ENCODE results near the gene TRIM77.
"Not testable (repeated sequence)": the region's sequence is repeated elsewhere in the genome, so short reads cannot be mapped to it uniquely, and the experiment has no call there.

The TRIM77 gene

DNA sequence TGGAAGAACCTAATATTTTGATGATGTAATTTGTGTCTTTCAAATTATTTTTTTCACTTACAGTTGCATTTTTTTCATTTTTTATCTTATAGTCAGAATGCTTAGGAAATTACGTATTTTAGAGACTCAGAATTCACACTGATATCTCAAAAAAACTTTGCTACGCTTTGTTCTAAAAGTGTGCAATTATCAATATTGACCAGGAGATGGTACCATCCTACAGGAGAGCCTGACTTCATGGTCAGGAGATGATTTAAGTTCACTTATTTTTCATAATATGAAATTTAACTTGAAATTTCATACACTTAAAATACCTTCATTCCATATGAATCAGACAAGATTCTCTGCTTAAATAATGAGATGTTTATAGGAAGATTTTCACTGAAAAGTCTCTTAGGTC is 34.7 kb upstream of the TRIM77 start:
- H3K4me3 ChIP-seq (ENCODE audit: low read depth, low read length); POLR2A ChIA-PET; H3K36me3 ChIP-seq (ENCODE audit: control insufficient read depth in 2 of 2, insufficient read depth in 1 of 2, low read length in 2 of 2); H3K4me1 ChIP-seq (ENCODE audit: control insufficient read depth, insufficient read depth, low read length); H3K9me3 ChIP-seq (ENCODE audit: control insufficient read depth, insufficient read depth, low read depth, low read length); H3K27ac ChIP-seq (ENCODE audit: extremely low read depth, low read depth, low read length): not testable (repeated sequence)
- CTCF ChIA-PET = interaction anchor here (0.7 kb wide), 1 partner anchor 11 kb away, joined by 3 read pairs; no protein-coding TSS in a partner anchor
- peak; percentile 41 for TF ChIP-seq ZNF654 (tag by site-specific recombination; IDR thresholded peaks at IDR 0.05; ENCODE audit: low read depth)

GRCh38 chr11:89675948-89676347 is 34.2 kb upstream of the TRIM77 start:
- H3K4me3 ChIP-seq (ENCODE audit: low read depth, low read length); POLR2A ChIA-PET; H3K9me3 ChIP-seq (ENCODE audit: control insufficient read depth, insufficient read depth, low read depth, low read length); H3K4me1 ChIP-seq (ENCODE audit: control insufficient read depth, insufficient read depth, low read length); H3K27ac ChIP-seq (ENCODE audit: extremely low read depth, low read depth, low read length); H3K36me3 ChIP-seq (ENCODE audit: control insufficient read depth in 2 of 2, insufficient read depth in 1 of 2, low read length in 2 of 2): not testable (repeated sequence)
- CTCF ChIA-PET = interaction anchor here (0.7 kb wide), 1 partner anchor 10 kb away, joined by 3 read pairs; no protein-coding TSS in a partner anchor

DNA sequence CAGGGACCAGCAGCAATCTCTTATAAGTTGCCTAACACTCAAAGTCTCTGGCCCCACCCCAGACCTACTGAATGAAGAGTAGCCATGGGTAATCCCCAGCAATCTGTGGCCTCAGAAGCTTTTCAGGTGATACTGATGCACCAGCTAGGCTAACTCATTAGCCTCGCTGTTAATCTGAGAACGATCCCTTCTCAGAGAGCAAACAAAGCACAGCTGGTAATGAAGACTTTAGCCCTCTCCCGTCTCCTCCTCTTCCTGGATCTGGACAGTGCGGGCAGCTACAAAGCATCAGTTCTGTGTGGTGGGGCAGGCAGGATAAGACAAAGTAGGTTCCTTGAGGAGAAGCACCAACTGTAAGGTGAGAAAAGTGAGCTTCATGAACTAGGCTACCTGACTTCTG is 3.0 kb upstream of the TRIM77 start:
- H3K27ac ChIP-seq (ENCODE audit: extremely low read depth, low read depth, low read length); H3K9me3 ChIP-seq (ENCODE audit: control insufficient read depth, insufficient read depth, low read depth, low read length); POLR2A ChIA-PET; CTCF ChIA-PET; H3K4me3 ChIP-seq (ENCODE audit: low read depth, low read length); H3K36me3 ChIP-seq (ENCODE audit: control insufficient read depth in 2 of 2, insufficient read depth in 1 of 2, low read length in 2 of 2); H3K4me1 ChIP-seq (ENCODE audit: control insufficient read depth, insufficient read depth, low read length): not testable (repeated sequence)

GRCh38 chr11:89724866-89725498 is 14.9 kb downstream of the TRIM77 start:
- CTCF ChIA-PET; H3K9me3 ChIP-seq (ENCODE audit: control insufficient read depth, insufficient read depth, low read depth, low read length); H3K4me3 ChIP-seq (ENCODE audit: low read depth, low read length); H3K36me3 ChIP-seq (ENCODE audit: control insufficient read depth in 2 of 2, insufficient read depth in 1 of 2, low read length in 2 of 2); H3K4me1 ChIP-seq (ENCODE audit: control insufficient read depth, insufficient read depth, low read length); POLR2A ChIA-PET; H3K27ac ChIP-seq (ENCODE audit: extremely low read depth, low read depth, low read length): not testable (repeated sequence)

- H3K4me1 ChIP-seq (ENCODE audit: control insufficient read depth, insufficient read depth, low read length); H3K27ac ChIP-seq (ENCODE audit: extremely low read depth, low read depth, low read length); CTCF ChIA-PET; POLR2A ChIA-PET; H3K4me3 ChIP-seq (ENCODE audit: low read depth, low read length); H3K9me3 ChIP-seq (ENCODE audit: control insufficient read depth, insufficient read depth, low read depth, low read length); H3K36me3 ChIP-seq (ENCODE audit: control insufficient read depth in 2 of 2, insufficient read depth in 1 of 2, low read length in 2 of 2): not testable (repeated sequence)
Measured at GRCh38 chr11:89730215-89730614, 20.1 kb downstream of the TRIM77 start.

GRCh38 chr11:89736566-89736965 is 26.5 kb downstream of the TRIM77 start:
- H3K4me1 ChIP-seq (ENCODE audit: control insufficient read depth, insufficient read depth, low read length) = no peaks in the 10 kb centered on the region
- ChIA-PET CTCF (no interaction called here), POLR2A (no interaction called here)
- H3K4me3 ChIP-seq (ENCODE audit: low read depth, low read length) = no peak overlapping the region
- no peaks in the 10 kb centered on the region for H3K9me3 ChIP-seq (ENCODE audit: control insufficient read depth, insufficient read depth, low read depth, low read length)
- no peak overlapping the region for H3K27ac ChIP-seq (ENCODE audit: extremely low read depth, low read depth, low read length)
- TF ChIP-seq ZNF239 (tag by site-specific recombination; IDR thresholded peaks at IDR 0.05) = no peak
- TF ChIP-seq ZNF596 (tag by site-specific recombination; IDR thresholded peaks at IDR 0.05) = no peak
- TF ChIP-seq OVOL3 (tag by site-specific recombination; IDR thresholded peaks at IDR 0.05) = no peak
- H3K36me3 ChIP-seq (ENCODE audit: control insufficient read depth in 2 of 2, insufficient read depth in 1 of 2, low read length in 2 of 2) = no peaks in the 10 kb centered on the region

- TF ChIP-seq SCRT2 (tag by site-specific recombination; IDR thresholded peaks at IDR 0.05) (no peak), ZNF501 (tag by site-specific recombination; IDR thresholded peaks at IDR 0.05) (no peak), ZNF561 (tag by site-specific recombination; IDR thresholded peaks at IDR 0.05; ENCODE audit: borderline replicate concordance) (no peak), ZIC2 (tag by site-specific recombination; IDR thresholded peaks at IDR 0.05) (no peak), ZSCAN5A (tag by site-specific recombination; IDR thresholded peaks at IDR 0.05) (no peak), ZFHX2 (tag by site-specific recombination; conservative IDR thresholded peaks at IDR 0.05) (no peak), KLF8 (tag by site-specific recombination; IDR thresholded peaks at IDR 0.05) (no peak), ZNF274 (IDR thresholded peaks at IDR 0.05; ENCODE audit: low read length) (no peak), ZNF274 (tag by site-specific recombination; IDR thresholded peaks at IDR 0.05; ENCODE audit: borderline replicate concordance) (no peak), ZNF529 (tag by site-specific recombination; IDR thresholded peaks at IDR 0.05; ENCODE audit: insufficient replicate concordance) (no peak)
Measured at GRCh38 chr11:89737116-89737515, 27.0 kb downstream of the TRIM77 start.

GRCh38 chr11:89741406-89741805 is 31.3 kb downstream of the TRIM77 start:
- H3K27ac ChIP-seq (ENCODE audit: extremely low read depth, low read depth, low read length); H3K4me3 ChIP-seq (ENCODE audit: low read depth, low read length); CTCF ChIA-PET; H3K4me1 ChIP-seq (ENCODE audit: control insufficient read depth, insufficient read depth, low read length); H3K9me3 ChIP-seq (ENCODE audit: control insufficient read depth, insufficient read depth, low read depth, low read length); POLR2A ChIA-PET; H3K36me3 ChIP-seq (ENCODE audit: control insufficient read depth in 2 of 2, insufficient read depth in 1 of 2, low read length in 2 of 2): not testable (repeated sequence)

More at GRCh38 chr11:89737116-89737515, 27.0 kb downstream of the TRIM77 start:
- H3K4me1 ChIP-seq (ENCODE audit: control insufficient read depth, insufficient read depth, low read length) = no peaks in the 10 kb centered on the region
- CTCF ChIA-PET = no interaction called here
- H3K27ac ChIP-seq (ENCODE audit: extremely low read depth, low read depth, low read length) = no peak overlapping the region
- no peak overlapping the region for H3K4me3 ChIP-seq (ENCODE audit: low read depth, low read length)
- no peaks in the 10 kb centered on the region for H3K36me3 ChIP-seq (ENCODE audit: control insufficient read depth in 2 of 2, insufficient read depth in 1 of 2, low read length in 2 of 2)
- H3K9me3 ChIP-seq (ENCODE audit: control insufficient read depth, insufficient read depth, low read depth, low read length) = no peaks in the 10 kb centered on the region
- POLR2A ChIA-PET = no interaction called here

All from HEK293 (cell line).